Measurements from ENCODE around the gene GABRR3.

DNA sequence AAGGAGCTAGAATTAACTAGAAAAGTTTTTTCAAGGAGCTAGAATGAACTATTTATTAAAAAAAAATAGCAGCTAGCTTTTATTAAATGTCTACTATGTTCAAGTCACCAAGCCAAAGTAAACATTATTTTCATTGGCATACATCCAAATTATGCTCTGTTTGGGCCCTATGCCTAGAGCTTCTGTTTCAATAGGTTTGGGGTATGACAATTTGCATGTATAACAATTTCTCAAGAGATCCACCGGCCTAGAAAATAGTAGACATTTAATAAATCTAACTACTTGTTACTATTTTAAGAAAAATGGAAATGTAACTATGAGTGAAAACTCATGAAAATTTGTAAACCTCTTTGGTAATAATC, 8.0 kb downstream of the GABRR3 start:
- TF ChIP-seq POLR2AphosphoS5 (IDR thresholded peaks at IDR 0.05; ENCODE audit: borderline replicate concordance, low read depth, low read length) (no peak), EZH2 (IDR thresholded peaks at IDR 0.05) (no peak)

Measured in SK-N-MC (cell line).